H1 (cell line): Measurements from ENCODE around the gene ANXA2. TPM values are rescaled to one million over a fixed set of nuclear protein-coding genes. Genes with fewer than 3 reads are reported as not detected.

Experiments used
- CTCF ChIA-PET: fragments of 300-600 bp; sonication (Branson Sonifier 250); formaldehyde crosslinking; loops from one replicate; lab custom pipeline; 2021; ENCODE audit not compliant: partially characterized antibody; lab: Charles Lee
- POLR2A ChIA-PET: fragments of 300-600 bp; sonication (Branson Sonifier 250); formaldehyde crosslinking; loops from one replicate; lab custom pipeline; 2021; ENCODE audit warnings: inconsistent platforms; ENCODE audit not compliant: partially characterized antibody; lab: Charles Lee
- DNase-seq, 2 experiments: peaks; one replicate each; pipeline versions ENCODE4 v3.0.0 to v3.0.0-alpha.2; 2010 to 2022; ENCODE audit warnings: low spot score in 2 of 2, low read depth in 1 of 2, mixed read lengths in 1 of 2
- FAIRE-seq: peaks from 2 replicates; lab custom pipeline; 2011; peaks lifted over from hg19 to GRCh38; lab: Jason Lieb, UNC
- H2AFZ ChIP-seq: 2 replicates; pipeline ENCODE4 v1.8.1; 2012; ENCODE audit warnings: low read length, inconsistent platforms
- H2AK5ac ChIP-seq: 2 replicates; pipeline ENCODE4 v1.6.1; 2013; ENCODE audit warnings: low read depth, low read length
- H2BK120ac ChIP-seq: replicated peaks from 2 replicates; pipeline ENCODE3; 2013; ENCODE audit warnings: low read depth, low read length, inconsistent platforms
- H2BK12ac ChIP-seq: 2 replicates; pipeline ENCODE4 v1.6.1; 2013; ENCODE audit warnings: low read depth, low read length
- H2BK15ac ChIP-seq: 2 replicates; pipeline ENCODE4 v1.6.1; 2013; ENCODE audit warnings: low read length
- H2BK20ac ChIP-seq: 2 replicates; pipeline ENCODE4 v1.6.1; 2013; ENCODE audit warnings: low read length
- H2BK5ac ChIP-seq: 2 replicates; pipeline ENCODE4 v1.6.1; 2013; ENCODE audit warnings: low read depth, low read length
- H3K14ac ChIP-seq: 2 replicates; pipeline ENCODE4 v1.6.1; 2013; ENCODE audit warnings: inconsistent platforms; ENCODE audit not compliant: insufficient read length
- H3K18ac ChIP-seq: 2 replicates; pipeline ENCODE4 v1.6.1; 2013; ENCODE audit warnings: low read length; ENCODE audit errors: extremely low read depth
- H3K23ac ChIP-seq: 2 replicates; pipeline ENCODE4 v1.6.1; 2013; ENCODE audit warnings: inconsistent platforms; ENCODE audit not compliant: insufficient read length
- H3K23me2 ChIP-seq: 2 replicates; pipeline ENCODE4 v1.6.1; 2013; ENCODE audit warnings: low read depth, low read length
- H3K27ac ChIP-seq: 2 replicates; pipeline ENCODE4 v1.6.1; 2011; ENCODE audit warnings: low read depth, low read length, inconsistent platforms
- H3K27me3 ChIP-seq, 4 experiments: replicated peaks in 1 of 4; 1 replicate in 1 of 4; 2 replicates in 3 of 4; pipeline versions ENCODE4 v1.6.1 to v1.8.1; 2011 to 2013; ENCODE audit warnings: low read length in 3 of 4, mild to moderate bottlenecking in 3 of 4, inconsistent platforms in 2 of 4, mixed read lengths in 2 of 4, moderate library complexity in 1 of 4; ENCODE audit not compliant: control insufficient read depth in 3 of 4, insufficient read depth in 3 of 4; ENCODE audit errors: extremely low read depth in 1 of 4
- H3K36me3 ChIP-seq, 4 experiments: 2 replicates each; pipeline versions ENCODE4 v1.6.1 to v1.8.1; 2011 to 2013; ENCODE audit warnings: mild to moderate bottlenecking in 4 of 4, low read length in 3 of 4, moderate library complexity in 2 of 4, control low read depth in 1 of 4, inconsistent platforms in 1 of 4; ENCODE audit not compliant: insufficient read depth in 4 of 4, control insufficient read depth in 2 of 4
- H3K4ac ChIP-seq: replicated peaks from 2 replicates; pipeline ENCODE3; 2013; ENCODE audit warnings: low read length, low read depth, mixed read lengths, inconsistent platforms; ENCODE audit not compliant: insufficient read length
- H3K4me1 ChIP-seq, 4 experiments: replicated peaks in 1 of 4; 1 replicate in 1 of 4; 2 replicates in 3 of 4; pipeline versions ENCODE4 v1.6.1 to v1.8.1; 2011 to 2013; ENCODE audit warnings: low read length in 3 of 4, inconsistent platforms in 2 of 4, mixed read lengths in 1 of 4; ENCODE audit not compliant: insufficient read depth in 4 of 4, control insufficient read depth in 3 of 4
- H3K4me2 ChIP-seq, 2 experiments: 2 replicates each; pipeline versions ENCODE4 v1.6.1 to v1.8.1; 2011 to 2013; ENCODE audit warnings: low read depth in 2 of 2, low read length in 2 of 2, control low read depth in 1 of 2, inconsistent platforms in 1 of 2, mild to moderate bottlenecking in 1 of 2; ENCODE audit not compliant: insufficient read depth in 1 of 2
- H3K4me3 ChIP-seq, 4 experiments: fragments of 200-600, 300-600 bp in 1 of 4; sonication (generic), shearing (Covaris generic), sonication (Bioruptor Twin) in 1 of 4; 2 replicates each; pipeline versions ENCODE4 v1.5.1 to v1.8.1; 2011 to 2016; ENCODE audit warnings: low read length in 4 of 4, low read depth in 3 of 4, control low read depth in 2 of 4, inconsistent platforms in 2 of 4, mild to moderate bottlenecking in 2 of 4, mixed read lengths in 1 of 4, moderate library complexity in 1 of 4; ENCODE audit not compliant: insufficient read depth in 2 of 4; ENCODE audit errors: extremely low read depth in 1 of 4
- H3K56ac ChIP-seq: replicated peaks from 2 replicates; pipeline ENCODE3; 2013; ENCODE audit warnings: low read depth, mild to moderate bottlenecking, mixed read lengths, low read length, inconsistent platforms; ENCODE audit not compliant: insufficient read length
- H3K79me1 ChIP-seq: 2 replicates; pipeline ENCODE4 v1.6.1; 2013; ENCODE audit warnings: low read depth, low read length, control low read depth
- H3K79me2 ChIP-seq, 2 experiments: 2 replicates each; pipeline versions ENCODE4 v1.6.1 to v1.8.1; 2012 to 2013; ENCODE audit warnings: low read length in 2 of 2, mild to moderate bottlenecking in 2 of 2, inconsistent platforms in 1 of 2; ENCODE audit not compliant: insufficient read depth in 2 of 2, control insufficient read depth in 1 of 2
- H3K9ac ChIP-seq, 4 experiments: replicated peaks in 1 of 4; 1 replicate in 1 of 4; 2 replicates in 3 of 4; pipeline versions ENCODE4 v1.6.1 to v1.8.1; 2011 to 2013; ENCODE audit warnings: low read depth in 3 of 4, low read length in 3 of 4, control low read depth in 2 of 4, mild to moderate bottlenecking in 2 of 4, moderate library complexity in 2 of 4, inconsistent platforms in 1 of 4; ENCODE audit errors: extremely low read depth in 1 of 4
- H3K9me3 ChIP-seq, 2 experiments: 2 replicates each; pipeline versions ENCODE4 v1.6.1 to v1.8.1; 2012 to 2013; ENCODE audit warnings: mild to moderate bottlenecking in 2 of 2, moderate library complexity in 2 of 2, control low read depth in 1 of 2, inconsistent platforms in 1 of 2, low read depth in 1 of 2, low read length in 1 of 2, mixed read lengths in 1 of 2; ENCODE audit not compliant: insufficient read depth in 2 of 2
- H4K20me1 ChIP-seq, 2 experiments: replicated peaks in 1 of 2; 2 replicates each; pipeline versions ENCODE3 to v1.8.1; 2011 to 2013; ENCODE audit warnings: inconsistent platforms in 2 of 2, low read length in 2 of 2, mild to moderate bottlenecking in 1 of 2; ENCODE audit not compliant: insufficient read depth in 2 of 2, control insufficient read depth in 1 of 2
- H4K5ac ChIP-seq: 2 replicates; pipeline ENCODE4 v1.6.1; 2013; ENCODE audit warnings: low read length, low read depth, mixed read lengths, inconsistent platforms; ENCODE audit not compliant: insufficient read length
- H4K8ac ChIP-seq: 2 replicates; pipeline ENCODE4 v1.8.0; 2013; ENCODE audit warnings: mild to moderate bottlenecking, moderate library complexity, low read length, inconsistent platforms; ENCODE audit not compliant: insufficient read depth; ENCODE audit errors: extremely low read depth
- H4K91ac ChIP-seq: replicated peaks from 2 replicates; pipeline ENCODE3; 2013; ENCODE audit warnings: low read length, mixed read lengths, inconsistent platforms; ENCODE audit not compliant: insufficient read length
- BCL11A ChIP-seq, 2 experiments: IDR thresholded peaks; one replicate each; pipeline ENCODE4 v1.6.1; 2011; ENCODE audit warnings: low read depth in 2 of 2, low read length in 2 of 2, mild to moderate bottlenecking in 2 of 2
- CBX5 ChIP-seq: fragments of 300-800, 300-1000 bp; sonication (generic); IDR thresholded peaks from 2 replicates; pipeline ENCODE4 v1.7.1; 2016; ENCODE audit warnings: antibody characterized with exemption, low read length, low read depth
- CEBPB ChIP-seq: IDR thresholded peaks from 2 replicates; pipeline ENCODE4 v1.6.1; 2012; ENCODE audit warnings: low read depth, low read length
- EGR1 ChIP-seq: IDR thresholded peaks from 2 replicates; pipeline ENCODE4 v1.6.1; 2011; ENCODE audit warnings: low read depth, low read length, borderline replicate concordance
- EP300 ChIP-seq, 2 experiments: IDR thresholded peaks; 1 replicate in 1 of 2; 2 replicates in 1 of 2; pipeline ENCODE4 v1.6.1; 2011 to 2012; ENCODE audit warnings: low read depth in 2 of 2, low read length in 2 of 2, mild to moderate bottlenecking in 2 of 2, borderline replicate concordance in 1 of 2, inconsistent platforms in 1 of 2, moderate library complexity in 1 of 2
- FOSL1 ChIP-seq: IDR thresholded peaks from 2 replicates; pipeline ENCODE4 v1.6.1; 2011; ENCODE audit warnings: mild to moderate bottlenecking, low read depth, low read length, moderate library complexity; ENCODE audit not compliant: insufficient read depth
- KDM4A ChIP-seq: IDR thresholded peaks from one replicate; pipeline ENCODE4 v1.7.1; 2012; ENCODE audit warnings: low read depth, mild to moderate bottlenecking, moderate library complexity, low read length, inconsistent platforms; ENCODE audit not compliant: severe bottlenecking
- PHF8 ChIP-seq: fragments of 200-600 bp; sonication (generic); conservative IDR thresholded peaks from 2 replicates; pipeline ENCODE4 v1.7.1; 2012; ENCODE audit warnings: low read depth, mild to moderate bottlenecking, inconsistent platforms, low read length, moderate library complexity
- POU5F1 ChIP-seq: IDR thresholded peaks from 2 replicates; pipeline ENCODE4 v1.6.1; 2011; ENCODE audit warnings: low read depth, mild to moderate bottlenecking, low read length, moderate library complexity
- RFX5 ChIP-seq: IDR thresholded peaks from 2 replicates; pipeline ENCODE4 v1.6.1; 2011; ENCODE audit warnings: low read depth, low read length, improper control_type of control experiment, borderline replicate concordance
- TAF7 ChIP-seq: optimal IDR thresholded peaks from 2 replicates; pipeline ENCODE3; 2011; ENCODE audit warnings: low read depth, mild to moderate bottlenecking, inconsistent platforms, low read length, moderate library complexity, borderline replicate concordance
- TCF12 ChIP-seq: IDR thresholded peaks from 2 replicates; pipeline ENCODE4 v1.6.1; 2011; ENCODE audit warnings: low read depth, mild to moderate bottlenecking, low read length
- TEAD4 ChIP-seq: IDR thresholded peaks from 2 replicates; pipeline ENCODE4 v1.6.1; 2012; ENCODE audit warnings: low read depth, low read length, inconsistent platforms, mixed read lengths
- WGBS, 2 experiments: shearing (Covaris generic) in 1 of 2; methylation state at CpG; one replicate each; pipeline versions ENCODE4 v1.1.6 to v1.1.7; 2013 to 2015; ENCODE audit warnings: low lambda C conversion rate in 2 of 2, mixed read lengths in 2 of 2, inconsistent platforms in 1 of 2, low coverage in 1 of 2, missing lambda C conversion rate in 1 of 2; ENCODE audit not compliant: insufficient replicate concordance in 2 of 2, insufficient coverage in 1 of 2, insufficient read length in 1 of 2; ENCODE audit errors: extremely low coverage in 1 of 2, missing lambda C conversion rate in 1 of 2; 5-methylcytosine and 5-hydroxymethylcytosine counted together
- polyA plus RNA-seq, 7 experiments: library from polyadenylated mRNA; depleted of rRNA in 3 of 7; stranded (reverse) in 5 of 7; unstranded in 2 of 7; fragments of >200 nt in 5 of 7; fragments of 200-250 nt in 2 of 7; gene quantifications; 1 replicate in 5 of 7; 2 replicates in 1 of 7; 4 replicates in 1 of 7; pipeline versions ENCODE4 v1.2.1 to v1.2.3, GENCODE V29; 2011 to 2013; ENCODE audit warnings: missing spikeins in 2 of 7, mixed read lengths in 2 of 7
- total RNA-seq: library from RNA; stranded (reverse); fragmentation: NEBNext Ultra II Directional; extraction: Animal tissue kit (Norgen Biotek cat#: 25700); gene quantifications from 2 replicates; pipeline ENCODE4 v1.2.1, GENCODE V29; 2021
- TF ChIP-seq, protein P1 (sequence below): IDR thresholded peaks from 2 replicates; pipeline ENCODE4 v1.6.1; 2012; ENCODE audit warnings: inconsistent platforms

The ANXA2 gene
- total and polyA plus RNA-seq, 2 of the 8 experiments (the other 6 are each of a cell fraction or from before 2014, with no cell fraction given): 178 to 217 TPM

- Histone ChIP-seq H2BK5ac (no peak overlapping the region), H3K9ac (no peak overlapping the region), H2BK15ac (no peak overlapping the region), H3K36me3 (peaks cover 0 to 11% (median 0%) of the 10 kb centered on the region in 4 experiments; a peak in 2 of 8 replicates), H3K4me3 (no peak overlapping the region), H4K8ac (no peak overlapping the region), H2AK5ac (no peak overlapping the region), H2BK120ac (no peak overlapping the region), H3K4ac (no peak overlapping the region), H3K9me3 (no peaks in the 10 kb centered on the region), H3K56ac (no peak overlapping the region), H3K14ac (no peak overlapping the region), H2BK12ac (no peak overlapping the region), H4K5ac (no peak overlapping the region), H2BK20ac (no peak overlapping the region), H3K18ac (no peak overlapping the region), H3K23me2 (no peaks in the 10 kb centered on the region), H4K91ac (no peak overlapping the region), H3K27me3 (no peaks in the 10 kb centered on the region), H3K27ac (no peak overlapping the region), H2AFZ (no peak overlapping the region), H3K79me2 (peaks cover 0 to 35% of the 10 kb centered on the region in 2 experiments; a peak in 2 of 4 replicates), H3K4me1 (peaks cover 3 to 16% (median 10%) of the 10 kb centered on the region in 4 experiments; a peak in 6 of 7 replicates), H3K23ac (no peak overlapping the region), H4K20me1 (peaks cover 0 to 6% of the 10 kb centered on the region in 2 experiments), H3K4me2 (no peak overlapping the region), H3K79me1 (0 out of 2 replicates have a peak, but pooled peaks cover 3% of the 10 kb centered on the region)
- ChIA-PET CTCF (interaction anchor here (2.0 kb wide), 1 partner anchor 27 kb away, joined by 5 read pairs; no protein-coding TSS in a partner anchor), POLR2A (interaction anchor here (1.0 kb wide), 1 partner anchor 11 kb away, joined by 4 read pairs; the partner anchor contains the start of gene ANXA2)
- 80% methylated on average over 1 of the region's 1 CpG; no CpG with 5 or more reads in 1 of the 2 experiments for WGBS, 2 experiments
- no peak for FAIRE-seq
- no peak for DNase-seq
- TF ChIP-seq EP300 (IDR thresholded peaks at IDR 0.05; ENCODE audit: borderline replicate concordance in 1 of 2, low read depth in 2 of 2, low read length in 2 of 2) (no peak), CEBPB (no peak), BCL11A (IDR thresholded peaks at IDR 0.05; ENCODE audit: low read depth in 2 of 2, low read length in 2 of 2) (no peak), TAF7 (no peak), TCF12 (no peak), KDM4A (no peak), TEAD4 (no peak), RFX5 (no peak), CBX5 (no peak), PHF8 (no peak), FOSL1 (no peak), EGR1 (no peak), POU5F1 (no peak)
- TF ChIP-seq, protein P1, sequence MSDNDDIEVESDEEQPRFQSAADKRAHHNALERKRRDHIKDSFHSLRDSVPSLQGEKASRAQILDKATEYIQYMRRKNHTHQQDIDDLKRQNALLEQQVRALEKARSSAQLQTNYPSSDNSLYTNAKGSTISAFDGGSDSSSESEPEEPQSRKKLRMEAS: no peak
These were observed 10.5 kb downstream of the ANXA2 start for GRCh38 chr15:60387321-60387720.
